HG03139 (cell line): Measurements from ENCODE around the gene RAX2.
"Not testable (repeated sequence)": the region's sequence is repeated elsewhere in the genome, so short reads cannot be mapped to it uniquely, and the experiment has no call there.

Experiments used
- ATAC-seq: cut with Tn5 transposase; IDR thresholded peaks from one replicate; pipeline ENCODE4 v1.9.1; 2021; ENCODE audit not compliant: unreplicated experiment

The RAX2 gene

DNA sequence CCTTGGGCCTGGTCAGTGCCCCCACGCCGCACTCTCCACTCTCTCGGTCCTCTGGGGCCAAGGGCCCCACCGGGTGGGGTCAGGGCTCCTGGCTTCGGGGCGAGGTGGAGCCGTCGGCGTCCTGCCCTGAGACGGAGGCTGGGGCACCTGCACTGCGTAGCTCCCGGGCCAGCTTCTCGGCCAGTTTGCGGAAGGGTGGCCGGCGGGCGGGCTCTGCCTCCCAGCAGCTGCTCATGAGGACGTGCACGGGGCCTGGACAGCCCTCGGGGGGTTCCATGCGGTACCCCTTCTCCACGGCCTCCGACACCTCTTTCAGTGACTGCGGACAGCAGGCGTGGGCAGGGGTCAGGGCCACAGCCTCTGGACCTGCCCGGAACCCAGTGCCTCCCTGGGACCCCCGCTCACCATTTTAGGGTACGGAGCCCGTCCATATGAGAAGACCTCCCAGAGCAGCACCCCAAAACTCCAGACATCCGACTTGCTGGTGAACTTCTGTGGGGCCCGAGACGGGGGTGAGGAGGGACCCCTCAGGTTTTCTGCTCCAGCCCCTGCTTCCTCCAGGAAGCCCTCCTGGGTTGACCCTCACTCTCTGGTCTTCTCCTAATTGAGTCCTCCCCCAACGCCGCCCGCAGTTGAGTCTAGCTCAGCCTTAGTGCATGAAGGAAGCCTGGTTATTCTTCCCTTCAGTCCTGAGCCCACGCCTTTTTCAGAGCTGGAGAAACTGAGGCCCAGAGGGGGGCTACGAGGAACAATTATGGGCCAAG lies 6.3 kb upstream of the RAX2 start:
- ATAC-seq: no peak

DNA sequence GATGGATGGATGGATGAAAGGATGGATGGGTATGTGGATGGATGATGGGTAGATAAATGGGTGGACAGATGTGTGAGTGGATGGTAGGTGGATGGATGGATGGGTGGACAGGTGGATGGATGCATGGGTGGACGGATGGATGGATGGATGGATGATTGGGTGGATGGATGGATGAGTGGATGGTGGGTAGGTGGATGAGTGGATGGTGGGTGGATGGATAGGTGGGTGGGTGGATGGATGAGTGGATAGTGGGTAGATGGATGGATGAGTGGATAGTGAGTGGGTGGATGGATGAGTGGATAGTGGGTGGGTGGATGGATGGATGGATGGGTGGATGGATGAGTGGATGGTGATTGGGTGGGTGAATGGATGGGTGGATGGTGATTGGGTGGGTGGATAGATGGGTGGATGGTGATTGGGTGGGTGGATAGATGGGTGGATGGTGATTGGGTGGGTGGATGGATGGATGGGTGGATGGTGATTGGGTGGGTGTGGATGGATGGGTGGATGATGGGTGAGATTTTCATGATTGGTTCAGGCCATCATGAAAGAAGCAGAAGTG lies 4.5 kb upstream of the RAX2 start:
- no peak for ATAC-seq

DNA sequence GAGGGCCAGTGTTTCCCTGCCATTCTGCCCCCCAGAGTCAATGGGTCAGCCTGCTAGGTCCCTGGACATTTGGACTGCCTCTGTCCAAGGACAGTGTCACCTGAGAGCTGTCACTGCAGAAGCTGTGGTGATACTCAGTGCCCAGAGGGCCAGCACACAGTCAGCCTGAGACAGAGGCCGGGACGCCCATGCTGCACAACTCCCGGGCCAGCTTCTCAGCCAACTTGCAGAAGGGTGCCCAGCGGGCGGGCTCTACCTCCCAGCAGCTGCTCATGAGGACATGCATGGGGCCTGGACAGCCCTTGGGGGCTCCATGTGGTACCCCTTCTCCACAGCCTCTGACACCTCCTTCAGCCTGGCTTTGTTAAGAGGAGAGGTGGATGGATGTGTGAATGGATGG lies 3.8 kb upstream of the RAX2 start:
- ATAC-seq: no peak

DNA sequence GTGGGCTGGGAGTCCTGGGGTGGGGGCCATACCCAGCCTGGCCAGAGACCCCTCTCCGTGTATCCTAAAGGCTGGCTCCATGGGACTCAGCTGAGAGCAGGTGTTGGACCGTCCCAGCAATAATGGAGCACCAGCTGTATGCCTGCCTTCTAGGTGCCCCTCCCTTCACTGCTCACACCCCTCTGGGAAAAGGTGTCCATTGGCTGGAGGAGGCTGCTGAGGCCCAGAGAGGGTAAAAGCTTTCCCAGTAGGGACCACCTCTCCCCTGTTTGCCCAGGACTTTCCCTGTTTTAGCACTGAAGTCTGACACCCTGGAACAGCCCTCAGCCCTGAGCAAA lies 3.3 kb upstream of the RAX2 start:
- ATAC-seq: no peak

DNA sequence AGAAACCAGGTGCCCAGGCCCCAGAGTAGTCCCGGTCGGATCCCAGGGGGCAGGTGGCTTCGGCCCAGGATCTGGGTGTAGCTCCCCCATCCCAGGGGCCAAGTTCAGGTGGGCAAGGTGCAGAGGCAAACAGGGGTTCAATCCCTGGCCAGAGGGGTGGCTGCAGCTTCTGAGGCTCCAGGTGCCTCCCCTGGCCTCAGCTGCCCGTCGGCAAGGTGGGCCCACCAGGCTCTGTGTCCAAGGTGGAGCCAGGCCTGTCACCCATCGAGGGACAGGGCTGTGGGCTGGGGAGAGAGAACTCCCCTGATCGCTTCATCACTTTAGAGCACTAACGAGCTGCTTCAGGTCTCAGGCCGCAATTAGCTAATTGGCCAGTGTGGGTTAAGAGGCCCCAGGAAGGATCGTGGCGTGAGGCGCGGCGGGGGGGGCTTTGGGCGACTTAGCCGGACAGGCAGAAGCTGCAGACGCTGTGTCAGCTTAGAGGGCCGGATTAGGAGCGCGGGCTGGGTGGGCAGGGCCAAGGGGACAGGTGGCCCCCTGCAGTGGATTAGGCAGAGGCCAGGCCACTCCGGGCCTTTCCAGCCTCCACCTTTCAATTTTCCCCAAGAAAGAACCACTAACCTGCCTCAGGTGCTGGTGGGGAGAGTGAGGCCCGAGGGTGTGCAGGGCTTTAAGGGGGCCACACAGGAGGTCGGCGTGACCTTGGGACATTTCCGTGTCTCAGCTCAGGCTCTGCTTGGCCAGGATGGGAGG lies 2.8 kb upstream of the RAX2 start:
- no peak for ATAC-seq

DNA sequence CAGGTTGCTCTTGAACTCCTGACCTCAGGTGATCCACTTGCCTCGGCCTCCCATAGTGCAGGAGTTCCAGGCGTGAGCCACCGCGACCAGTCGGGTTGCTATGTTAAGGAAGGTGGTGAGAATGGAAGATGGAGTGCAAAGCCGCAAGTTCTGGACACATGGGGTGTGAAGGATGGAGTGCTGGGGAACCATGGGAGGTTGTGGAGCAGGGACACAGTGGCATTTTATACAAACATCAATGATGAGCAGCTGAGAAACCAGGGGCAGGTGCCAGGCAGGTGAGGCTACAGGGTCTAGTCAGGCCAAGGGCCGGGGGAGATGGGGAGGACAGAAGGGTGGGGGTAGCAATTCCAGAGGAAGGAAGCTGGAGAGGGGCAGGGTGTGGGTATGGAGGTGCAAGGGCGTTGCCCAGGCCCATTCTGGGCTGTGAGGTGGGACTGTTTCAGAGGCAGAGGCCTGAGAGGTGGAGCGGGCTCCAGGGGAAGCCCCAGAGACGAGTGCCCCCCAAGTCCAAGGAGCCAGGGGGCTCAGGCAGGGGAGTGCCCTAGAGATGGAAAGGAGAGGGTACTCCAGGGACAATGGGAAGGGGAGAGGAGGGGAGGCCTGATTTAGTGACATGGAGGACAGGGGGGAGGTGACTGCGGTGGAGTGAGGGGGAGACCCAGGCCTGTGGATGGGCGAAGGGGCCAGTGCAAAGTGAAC lies 1.9 kb upstream of the RAX2 start:
- ATAC-seq: no peak

DNA sequence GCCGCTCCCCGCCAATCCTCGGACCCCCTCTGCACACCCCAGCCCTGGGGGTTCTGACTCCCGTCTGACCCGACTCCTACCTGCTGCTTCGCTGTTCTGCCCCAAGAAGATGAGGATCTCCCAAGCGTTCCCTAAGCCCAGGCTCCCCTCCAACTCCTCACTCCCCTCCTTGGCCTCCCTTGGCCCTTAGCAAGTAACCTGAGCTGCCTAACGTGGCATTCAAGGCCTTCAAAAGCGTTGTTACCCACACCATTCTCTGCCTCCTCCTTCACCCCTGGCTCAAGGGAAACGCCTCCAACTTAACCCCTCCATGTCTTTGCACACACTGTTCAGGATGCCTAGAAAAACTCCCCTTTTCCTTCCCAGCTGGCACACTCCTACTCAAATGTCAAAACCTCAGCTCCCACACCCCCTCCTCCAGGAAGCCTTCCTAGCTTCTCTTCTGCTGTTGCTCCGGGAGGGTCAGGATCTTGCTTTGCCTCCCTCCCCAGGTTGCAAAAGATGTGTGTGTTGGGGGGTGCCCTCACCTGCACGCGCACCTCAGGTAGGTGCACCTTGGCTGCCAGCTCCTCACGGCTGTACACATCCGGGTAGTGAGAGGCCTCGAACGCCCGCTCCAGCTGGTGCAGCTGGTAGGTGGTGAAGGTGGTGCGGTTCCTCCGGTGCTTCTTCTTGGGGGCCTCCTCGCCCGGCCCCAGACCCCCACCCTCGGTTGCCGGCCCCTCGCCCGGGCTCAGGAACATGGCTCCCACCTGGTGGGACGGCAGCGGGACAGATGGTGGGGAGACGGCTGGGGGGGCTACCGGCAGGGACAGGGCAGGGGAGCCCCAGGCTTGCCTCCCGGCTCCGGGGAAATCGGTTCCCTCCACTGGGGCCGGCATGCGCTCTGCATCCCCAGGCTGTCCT lies 775 bp downstream of the RAX2 start:
- no peak for ATAC-seq

DNA sequence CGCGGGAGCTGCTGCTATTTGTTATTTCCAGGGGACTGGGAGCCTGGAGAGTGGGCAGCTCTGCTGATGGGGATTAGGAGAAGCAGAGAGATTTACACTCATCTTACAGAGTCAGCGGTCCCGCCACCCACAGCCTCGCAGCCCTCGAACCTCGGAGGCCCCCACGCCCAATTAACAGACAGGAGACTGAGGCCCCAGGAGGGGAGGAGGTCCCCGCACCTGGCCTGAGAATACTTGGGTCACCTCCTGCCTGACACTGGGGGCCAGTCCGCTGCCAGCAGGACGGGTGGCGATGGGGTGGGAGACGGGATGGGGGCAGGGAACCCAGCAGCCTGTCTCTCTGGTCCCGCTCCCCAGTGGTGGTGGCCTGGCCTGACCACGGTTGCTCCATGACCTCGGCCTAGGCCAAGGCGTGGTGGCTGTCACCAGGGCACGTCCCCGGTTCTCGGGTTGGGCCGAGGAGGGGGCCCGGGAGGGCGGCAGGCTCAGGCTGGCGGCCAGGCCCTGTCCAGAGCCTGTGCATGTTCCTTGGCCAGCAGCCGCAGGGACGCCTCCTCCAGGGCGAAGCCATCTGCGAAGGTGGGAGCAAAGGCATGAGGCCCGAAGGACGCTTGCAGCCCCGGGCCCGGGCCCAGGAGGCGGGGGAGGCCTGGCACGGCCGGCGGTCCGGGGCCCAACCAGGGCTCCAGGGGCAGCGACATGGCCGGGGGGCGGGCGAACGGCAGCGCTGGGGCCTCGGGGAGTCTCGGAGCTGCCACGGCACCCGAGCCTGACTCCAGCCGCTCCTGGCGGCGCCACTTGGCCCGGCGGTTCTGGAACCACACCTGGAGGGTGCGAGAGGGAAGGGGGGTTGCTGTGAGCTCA lies 1.7 kb downstream of the RAX2 start:
- ATAC-seq: no peak

DNA sequence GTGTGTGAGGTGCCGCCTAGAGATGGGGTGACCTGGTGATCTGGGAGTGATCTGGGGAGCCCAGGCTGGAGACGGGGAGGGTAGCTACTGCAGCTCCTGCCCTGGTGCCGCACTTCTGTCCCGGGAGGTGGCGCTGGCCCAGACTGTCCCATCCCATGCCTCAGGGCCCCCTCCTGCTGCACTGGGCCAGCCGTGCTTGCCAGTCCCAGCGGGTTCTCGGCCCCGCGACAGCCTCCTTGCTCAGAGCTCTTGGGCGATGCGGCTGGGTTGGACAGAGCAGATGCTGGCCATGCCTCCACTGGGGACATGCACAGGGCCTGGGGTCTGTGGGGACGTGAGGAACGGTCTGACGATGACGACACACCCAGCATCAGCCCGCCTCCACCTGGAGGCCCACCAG lies 2.5 kb downstream of the RAX2 start:
- no peak for ATAC-seq

DNA sequence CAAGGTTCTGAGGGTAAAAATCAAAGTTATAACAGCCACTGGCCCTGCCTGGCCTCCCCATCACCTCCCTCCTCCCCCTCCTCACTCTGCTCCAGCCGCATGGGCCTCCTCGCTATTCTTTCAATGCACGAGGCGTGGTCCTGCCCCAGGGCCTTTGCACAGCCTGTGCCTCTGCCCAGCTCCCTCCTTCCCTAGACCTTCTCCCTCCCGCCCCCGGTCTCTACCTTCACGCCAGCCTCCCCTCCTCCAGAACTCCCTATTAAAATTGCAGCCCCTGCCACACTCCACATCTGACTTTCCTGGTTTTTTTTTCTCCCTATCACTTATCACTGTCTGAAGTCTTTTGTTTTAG lies 3.3 kb downstream of the RAX2 start:
- ATAC-seq: no peak

DNA sequence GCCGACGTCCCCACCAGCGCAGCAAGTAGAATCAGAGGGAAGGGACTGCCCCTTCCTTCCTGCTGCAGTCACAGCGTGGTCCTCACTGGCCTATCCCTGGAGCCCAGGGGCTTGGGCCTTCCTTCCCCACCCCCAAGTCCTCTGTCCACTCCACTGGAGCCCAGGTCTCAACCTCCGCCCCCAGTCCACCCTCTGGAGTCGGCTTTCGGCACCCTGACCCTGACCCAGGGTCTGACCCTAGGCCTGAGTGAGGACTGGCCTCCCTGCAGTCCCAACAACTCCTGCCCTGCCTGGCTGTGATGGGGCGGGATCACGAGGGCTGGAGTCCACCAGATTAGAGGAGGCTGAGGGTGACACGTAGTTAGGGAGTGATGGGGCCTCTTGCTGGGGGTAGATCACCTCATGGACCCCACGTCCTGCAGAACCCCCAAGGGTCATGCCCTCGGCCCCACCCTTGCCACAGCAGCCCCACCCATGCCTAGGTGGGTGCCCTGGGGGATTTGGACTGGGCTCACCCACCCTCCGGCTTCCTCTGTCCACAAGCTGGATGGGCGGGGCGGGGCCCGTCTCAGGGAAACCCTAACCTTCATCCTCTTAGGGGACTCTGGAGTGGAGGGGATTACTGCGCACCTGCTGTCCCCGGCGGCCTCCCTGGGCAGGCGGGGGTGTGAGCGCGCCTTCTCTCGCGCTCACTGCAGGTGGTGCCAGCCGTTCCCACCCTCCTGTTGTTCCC lies 3.8 kb downstream of the RAX2 start:
- no peak for ATAC-seq

DNA sequence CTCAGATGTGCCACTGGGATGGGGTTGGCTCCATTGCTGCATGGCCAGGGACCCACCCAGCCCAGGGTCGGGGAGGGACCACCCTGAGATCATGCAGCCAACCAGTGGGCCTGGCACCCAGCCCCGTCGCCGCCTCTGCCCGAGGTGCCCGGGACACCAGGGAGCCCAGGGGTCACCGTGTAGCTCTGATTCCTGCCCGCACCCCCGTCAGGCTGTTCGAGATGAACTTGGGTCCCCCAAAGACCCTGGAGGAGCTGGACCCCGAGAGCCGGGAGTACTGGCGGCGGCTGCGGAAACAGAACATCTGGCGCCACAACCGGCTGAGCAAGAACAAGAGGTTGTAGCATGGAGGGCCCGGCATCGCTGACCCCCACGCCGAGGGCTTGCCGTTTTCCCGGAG lies 5.0 kb downstream of the RAX2 start:
- ATAC-seq: no peak

DNA sequence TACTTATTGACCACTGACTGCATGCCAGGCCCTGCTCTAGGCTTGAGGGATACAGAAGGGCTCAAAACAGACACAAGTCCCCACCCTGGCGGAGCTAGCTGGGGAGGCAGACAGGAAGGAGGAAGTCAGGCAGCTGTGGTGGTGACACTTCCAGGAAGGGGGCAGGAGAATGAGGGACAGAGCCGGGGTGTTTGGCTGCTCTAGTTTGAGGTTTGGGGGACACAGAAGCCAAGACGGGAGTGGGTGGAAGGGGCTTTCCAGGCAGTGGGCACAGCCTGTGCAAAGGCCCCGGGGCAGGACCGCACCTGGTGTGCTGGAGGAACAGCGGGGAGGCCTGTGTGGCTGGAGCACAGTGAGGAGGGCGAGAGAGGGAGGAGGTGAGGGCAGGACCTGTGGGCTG lies 5.5 kb downstream of the RAX2 start:
- no peak for ATAC-seq

DNA sequence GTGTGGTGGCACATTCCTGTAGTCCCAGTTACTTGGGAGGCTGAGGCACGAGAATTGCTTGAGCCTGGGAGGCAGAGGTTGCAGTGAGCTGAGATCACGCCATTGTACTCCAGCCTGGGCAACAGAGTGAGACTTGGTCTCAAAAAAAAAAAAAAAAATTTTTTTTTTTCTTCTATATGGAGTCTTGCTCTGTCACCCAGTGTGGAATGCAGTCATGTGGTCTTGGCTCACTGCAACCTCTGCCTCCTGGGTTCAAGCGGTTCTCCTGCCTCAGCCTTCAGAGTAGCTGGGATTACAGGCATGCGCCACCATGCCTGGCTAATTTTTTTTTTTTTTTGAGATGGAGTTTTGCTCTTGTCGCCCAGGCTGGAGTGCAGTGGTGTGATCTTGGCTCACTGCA lies 6.3 kb downstream of the RAX2 start:
- not testable (repeated sequence) for ATAC-seq

DNA sequence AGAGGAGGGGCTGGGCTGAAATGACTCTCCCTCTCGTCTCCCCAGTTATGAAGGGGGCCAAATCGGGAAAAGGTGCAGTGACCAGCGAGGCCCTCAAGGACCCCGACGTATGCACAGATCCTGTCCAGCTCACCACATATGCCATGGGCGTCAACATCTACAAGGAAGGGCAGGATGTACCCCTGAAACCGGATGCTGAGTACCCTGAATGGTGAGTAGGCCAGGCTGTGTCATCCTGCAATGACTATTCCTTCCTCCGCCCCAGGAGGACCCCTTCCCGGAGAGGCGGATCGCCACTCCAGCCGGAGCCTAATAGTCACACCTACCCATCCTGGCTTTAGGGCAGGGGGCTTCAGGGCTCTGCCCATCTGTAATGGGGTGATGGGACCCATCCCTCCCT lies 6.9 kb downstream of the RAX2 start:
- ATAC-seq: no peak

DNA sequence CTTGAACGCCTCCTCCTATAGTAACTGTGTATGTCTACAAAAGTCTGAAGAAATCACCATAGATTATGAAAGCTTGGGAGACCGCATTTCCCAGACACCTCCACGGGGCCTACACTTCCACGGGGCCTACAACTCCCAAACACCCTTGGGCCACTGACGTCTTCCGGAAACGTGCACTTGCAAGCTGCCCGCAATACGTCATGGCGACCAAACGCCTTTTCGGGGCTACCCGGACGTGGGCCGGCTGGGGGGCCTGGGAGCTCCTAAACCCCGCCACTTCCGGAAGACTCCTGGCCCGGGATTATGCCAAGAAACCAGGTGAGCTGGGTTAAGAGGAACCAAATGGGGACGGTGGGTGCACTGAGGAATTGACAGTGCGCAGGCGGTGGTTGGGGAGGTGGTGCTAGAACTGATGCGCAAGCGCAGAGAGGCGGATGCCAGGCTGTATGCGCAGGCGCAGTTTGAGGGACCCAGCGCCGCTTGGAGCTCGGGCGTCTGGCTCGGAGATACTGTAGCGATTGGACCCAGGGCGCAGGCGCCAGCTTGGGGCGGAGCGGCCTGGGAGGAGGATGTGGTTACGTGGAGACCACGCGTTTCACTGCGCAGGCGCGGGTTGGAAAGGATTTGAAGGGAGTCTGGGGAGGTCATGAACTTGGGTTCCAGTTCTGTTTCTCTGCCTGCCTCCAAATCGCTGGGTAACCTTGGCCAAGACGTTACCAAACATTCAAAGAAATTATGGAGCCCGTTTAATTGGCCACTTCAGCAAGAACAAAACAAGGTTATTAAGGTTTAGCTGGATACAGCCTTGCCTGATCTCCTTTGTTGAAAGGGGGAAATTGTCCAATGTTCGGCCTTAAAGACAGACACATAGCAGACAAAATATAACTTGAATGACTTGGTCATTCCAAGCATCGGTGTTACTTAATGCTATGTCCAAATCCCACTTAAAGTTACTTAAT lies 9.2 kb downstream of the RAX2 start, which contains the start of gene MRPL54:
TSS of gene MRPL54 (plus strand) at position 182 of the 959 bp plus-strand sequence. CDS start at position 201, 19 bp downstream.
- peak; percentile 59 for ATAC-seq

DNA sequence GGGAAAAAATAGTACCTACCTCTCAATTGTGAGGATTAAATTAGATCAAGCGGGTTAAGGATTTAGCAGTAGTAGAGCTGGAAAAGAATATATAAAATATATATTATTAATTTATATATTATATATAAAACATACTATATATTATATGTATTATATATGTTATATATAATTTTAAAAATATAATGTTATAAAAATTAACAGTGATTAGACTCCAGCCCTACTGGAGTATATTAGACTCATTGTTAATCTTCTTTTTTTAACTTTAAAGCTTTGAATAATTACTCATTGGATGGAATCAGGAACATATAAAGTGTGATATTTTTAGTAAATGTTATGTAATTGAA lies 9.9 kb downstream of the RAX2 start:
- no peak for ATAC-seq
